ENCODE data around the gene EGLN2.
"Not testable (repeated sequence)": the region's sequence is repeated elsewhere in the genome, so short reads cannot be mapped to it uniquely, and the experiment has no call there.

- not testable (repeated sequence) for TF ChIP-seq CTCF (IDR thresholded peaks at IDR 0.05; ENCODE audit: extremely low read depth in 1 of 2, insufficient read depth in 1 of 2, low read depth in 1 of 2, low read length in 2 of 2); POLR2A (IDR thresholded peaks at IDR 0.05; ENCODE audit: low read depth, low read length); MYC (IDR thresholded peaks at IDR 0.05; ENCODE audit: low read depth, low read length); EZH2 (IDR thresholded peaks at IDR 0.05; ENCODE audit: borderline replicate concordance, low read depth, low read length, severe bottlenecking); MAX (IDR thresholded peaks at IDR 0.05; ENCODE audit: insufficient read depth, insufficient read length); JUN (IDR thresholded peaks at IDR 0.05; ENCODE audit: borderline replicate concordance, insufficient read depth, insufficient read length, low read depth)
Observed at GRCh38 chr19:40825460-40826095, 26.6 kb downstream of the EGLN2 start.

All from endothelial cell of umbilical vein (primary cell).